Mammary microvascular endothelial cell (primary cell): ENCODE measurements around the gene GPX6. TPM values are rescaled to one million over a fixed set of nuclear protein-coding genes. Genes with fewer than 3 reads are reported as not detected.

Experiments used
- total RNA-seq: library from RNA; depleted of rRNA; stranded (reverse); fragments of >200 nt; gene quantifications from 2 replicates; pipeline ENCODE4 v1.2.3, GENCODE V29; 2015

GPX6 gene, protein sequence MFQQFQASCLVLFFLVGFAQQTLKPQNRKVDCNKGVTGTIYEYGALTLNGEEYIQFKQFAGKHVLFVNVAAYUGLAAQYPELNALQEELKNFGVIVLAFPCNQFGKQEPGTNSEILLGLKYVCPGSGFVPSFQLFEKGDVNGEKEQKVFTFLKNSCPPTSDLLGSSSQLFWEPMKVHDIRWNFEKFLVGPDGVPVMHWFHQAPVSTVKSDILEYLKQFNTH
- not detected in 2 replicates for total RNA-seq

DNA sequence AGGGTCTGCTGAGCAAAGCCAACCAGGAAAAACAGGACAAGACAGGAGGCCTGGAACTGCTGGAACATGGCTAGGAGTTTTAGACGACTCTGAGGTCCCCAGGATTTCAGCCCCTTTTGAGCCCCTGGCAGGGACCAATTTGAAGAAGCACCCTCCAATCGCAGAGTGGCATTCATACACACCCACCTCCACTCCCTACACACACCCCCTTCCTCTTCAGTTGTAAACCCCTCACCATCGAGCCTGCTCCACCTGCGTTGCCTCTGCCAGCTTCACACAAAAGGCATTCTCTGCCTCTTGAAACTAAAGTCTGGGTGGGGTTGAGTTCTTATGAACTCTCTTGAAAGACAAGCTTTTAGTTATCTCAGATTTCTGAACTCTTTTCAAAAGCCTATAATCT, at the start of gene GPX6:
Gene GPX6, minus strand, starts transcription at position 118 of the 400 bp plus-strand sequence. Its CDS starts 50 bp downstream, at position 68.

DNA sequence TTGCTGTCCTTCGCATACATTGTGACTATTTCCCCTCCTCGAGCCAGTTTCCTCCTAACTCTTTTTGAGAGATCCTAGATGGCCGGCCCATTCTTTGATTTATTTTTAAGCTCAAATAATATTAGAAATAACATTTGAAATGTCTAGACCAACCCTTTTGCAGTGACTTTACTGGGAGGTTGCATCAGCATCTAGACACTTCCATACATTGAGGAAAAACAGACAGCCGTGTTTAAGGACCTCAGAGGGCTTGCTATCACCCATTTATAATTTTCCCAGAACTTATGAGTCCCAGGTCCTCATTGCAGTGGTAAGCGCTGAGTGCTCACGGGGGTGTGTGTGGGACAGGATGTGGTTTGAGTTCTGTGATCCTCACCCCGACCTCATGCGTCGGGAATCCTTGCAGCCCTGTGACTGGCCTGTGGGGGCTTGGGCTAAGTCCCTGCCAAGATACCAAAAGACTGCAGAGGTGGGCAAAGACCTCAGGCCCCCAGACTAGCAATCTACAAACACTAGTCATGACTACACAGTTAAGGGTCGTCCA, 10.0 kb upstream of the GPX6 start, which contains the start of gene GPX5:
Gene GPX5, plus strand, starts transcription at position 386 of the 544 bp plus-strand sequence. Its CDS starts 133 bp downstream, at position 519.

Other genes with a start within 250 kb of the GPX6 start
- 7.6 and 18.6 TPM in 2 replicates for gene ZSCAN26, start 248.7 kb downstream of the GPX6 start, total RNA-seq
- 6.7 and 8.0 TPM in 2 replicates for gene PGBD1, start 234.2 kb downstream of the GPX6 start, total RNA-seq
- 9.1 and 9.3 TPM in 2 replicates for gene ZSCAN31, start 179.6 kb downstream of the GPX6 start, total RNA-seq
- gene ZKSCAN3, start 165.8 kb downstream of the GPX6 start, total RNA-seq: 2.6 and 3.1 TPM in 2 replicates
- gene ZSCAN12, start 116.0 kb downstream of the GPX6 start, total RNA-seq: 2.1 and 2.5 TPM in 2 replicates
- 0.10 TPM in 1 of 2 replicates, not detected in the other for gene ZSCAN23, start 72.3 kb downstream of the GPX6 start, total RNA-seq
- not detected in 2 replicates for gene GPX5, start 10.1 kb upstream of the GPX6 start, total RNA-seq